ENCODE data around the gene ARIH1. TPM values are rescaled to one million over a fixed set of nuclear protein-coding genes. Genes with fewer than 3 reads are reported as not detected.

ARIH1 gene
- total RNA-seq, 1 experiment from 2014 or later = 63.0 TPM

GRCh38 chr15:72515591-72516389 is 41.7 kb downstream of the ARIH1 start:
- no peak for TF ChIP-seq EZH2 (IDR thresholded peaks at IDR 0.05; ENCODE audit: low read length, unreplicated experiment)
- TF ChIP-seq CTCF (conservative IDR thresholded peaks at IDR 0.05; ENCODE audit: low read depth, low read length) = no peak
- no peak for TF ChIP-seq EZH2phosphoT487 (IDR thresholded peaks at IDR 0.05; ENCODE audit: borderline replicate concordance, low read length)
- BruUV-seq (replicated peaks) = no TSS peak
- DNase-seq = no peak

GRCh38 chr15:72516777-72517176 is 42.6 kb downstream of the ARIH1 start:
- H3K27ac ChIP-seq (ENCODE audit: low read length) = no peak overlapping the region
- intact Hi-C loops (cut with micrococcal nuclease) = no loop called here
- H3K4me2 ChIP-seq (ENCODE audit: low read length) = no peak overlapping the region
- H3K36me3 ChIP-seq (ENCODE audit: low read depth, low read length) = no peaks in the 10 kb centered on the region
- H3K4me1 ChIP-seq (ENCODE audit: insufficient read depth, low read length) = no peaks in the 10 kb centered on the region
- ChIA-PET CTCF (interaction anchor here (0.7 kb wide), 1 partner anchor 188 kb away, joined by 3 read pairs; no protein-coding TSS in a partner anchor), POLR2A (ENCODE audit: unreplicated experiment) (no interaction called here)
- peaks cover 86% of the 10 kb centered on the region for H3K79me2 ChIP-seq (ENCODE audit: low read length)
- no peak overlapping the region for H3K4me3 ChIP-seq (ENCODE audit: low read length)
- TF ChIP-seq EZH2 (IDR thresholded peaks at IDR 0.05; ENCODE audit: low read length, unreplicated experiment) = no peak
- TF ChIP-seq EZH2phosphoT487 (IDR thresholded peaks at IDR 0.05; ENCODE audit: borderline replicate concordance, low read length) = no peak
- no peak for TF ChIP-seq CTCF (conservative IDR thresholded peaks at IDR 0.05; ENCODE audit: low read depth, low read length)
- H4K20me1 ChIP-seq (ENCODE audit: low read length) = peaks cover 12% of the 10 kb centered on the region
- no peaks in the 10 kb centered on the region for H3K27me3 ChIP-seq (ENCODE audit: low read length)
- ATAC-seq (no peak), DNase-seq (no peak)
- no peaks in the 10 kb centered on the region for H3K9me2 ChIP-seq (replicated peaks; ENCODE audit: low read length)
- no TSS peak for BruUV-seq (replicated peaks)
- no peak overlapping the region for H2AFZ ChIP-seq (ENCODE audit: low read length)
- H3F3A ChIP-seq (ENCODE audit: low read length, unreplicated experiment) = peaks cover 4% of the 10 kb centered on the region
- no peaks in the 10 kb centered on the region for H3K9me3 ChIP-seq (ENCODE audit: low read length)
- H3K9ac ChIP-seq (ENCODE audit: low read length) = no peak overlapping the region

More at GRCh38 chr15:72515591-72516389, 41.7 kb downstream of the ARIH1 start:
- peaks cover 86% of the 10 kb centered on the region for H3K79me2 ChIP-seq (ENCODE audit: low read length)
- ATAC-seq = no peak
- no peak overlapping the region for H3K9ac ChIP-seq (ENCODE audit: low read length)
- H3K9me2 ChIP-seq (replicated peaks; ENCODE audit: low read length) = no peaks in the 10 kb centered on the region
- no peak overlapping the region for H3K4me2 ChIP-seq (ENCODE audit: low read length)
- no peak overlapping the region for H3K4me3 ChIP-seq (ENCODE audit: low read length)
- H3K9me3 ChIP-seq (ENCODE audit: low read length) = no peaks in the 10 kb centered on the region
- H3K36me3 ChIP-seq (ENCODE audit: low read depth, low read length) = no peaks in the 10 kb centered on the region
- no peaks in the 10 kb centered on the region for H3K27me3 ChIP-seq (ENCODE audit: low read length)
- POLR2A ChIA-PET (ENCODE audit: unreplicated experiment) = no interaction called here
- no peak overlapping the region for H3K27ac ChIP-seq (ENCODE audit: low read length)
- H2AFZ ChIP-seq (ENCODE audit: low read length) = no peak overlapping the region
- H3K4me1 ChIP-seq (ENCODE audit: insufficient read depth, low read length) = no peaks in the 10 kb centered on the region
- intact Hi-C loops (cut with micrococcal nuclease) = no loop called here
- peaks cover 4% of the 10 kb centered on the region for H3F3A ChIP-seq (ENCODE audit: low read length, unreplicated experiment)
- H4K20me1 ChIP-seq (ENCODE audit: low read length) = peaks cover 17% of the 10 kb centered on the region
- CTCF ChIA-PET = no interaction called here

GRCh38 chr15:72521682-72522081 is 47.6 kb downstream of the ARIH1 start:
- peaks cover 53% of the 10 kb centered on the region for H3K79me2 ChIP-seq (ENCODE audit: low read length)
- H4K20me1 ChIP-seq (ENCODE audit: low read length) = no peaks in the 10 kb centered on the region
- no peak overlapping the region for H3K27ac ChIP-seq (ENCODE audit: low read length)
- intact Hi-C loops (cut with micrococcal nuclease) = no loop called here
- no peaks in the 10 kb centered on the region for H3K4me1 ChIP-seq (ENCODE audit: insufficient read depth, low read length)
- ATAC-seq (no peak), DNase-seq (no peak)
- no peaks in the 10 kb centered on the region for H3F3A ChIP-seq (ENCODE audit: low read length, unreplicated experiment)
- BruUV-seq (replicated peaks) = no TSS peak
- no peak overlapping the region for H3K4me2 ChIP-seq (ENCODE audit: low read length)
- H2AFZ ChIP-seq (ENCODE audit: low read length) = no peak overlapping the region
- H3K36me3 ChIP-seq (ENCODE audit: low read depth, low read length) = peaks cover 4% of the 10 kb centered on the region; the same call in 1 of the 2 replicates
- CTCF ChIA-PET = no interaction called here
- H3K9me3 ChIP-seq (ENCODE audit: low read length) = no peaks in the 10 kb centered on the region
- no peak overlapping the region for H3K4me3 ChIP-seq (ENCODE audit: low read length)
- no peaks in the 10 kb centered on the region for H3K9me2 ChIP-seq (replicated peaks; ENCODE audit: low read length)
- no peak overlapping the region for H3K9ac ChIP-seq (ENCODE audit: low read length)
- H3K27me3 ChIP-seq (ENCODE audit: low read length) = no peaks in the 10 kb centered on the region
- POLR2A ChIA-PET (ENCODE audit: unreplicated experiment) = no interaction called here
- TF ChIP-seq EZH2phosphoT487 (IDR thresholded peaks at IDR 0.05; ENCODE audit: borderline replicate concordance, low read length) = no peak
- no peak for TF ChIP-seq EZH2 (IDR thresholded peaks at IDR 0.05; ENCODE audit: low read length, unreplicated experiment)
- no peak for TF ChIP-seq CTCF (conservative IDR thresholded peaks at IDR 0.05; ENCODE audit: low read depth, low read length)
